LNCaP clone FGC (cell line): ENCODE measurements around the gene ZNF280A.
A peak's percentile ranks its signal among the peaks of the same experiment; 100 is the strongest.

Source experiments
- DNase-seq: peaks from one replicate; pipeline ENCODE4 v3.0.0-alpha.2; 2011; ENCODE audit warnings: low read depth
- H3K4me3 ChIP-seq: 2 replicates; pipeline ENCODE4 v1.5.1; 2011; ENCODE audit warnings: mild to moderate bottlenecking, low read depth, low read length, control low read depth
- CTCF ChIP-seq: IDR thresholded peaks from 2 replicates; pipeline ENCODE4 v1.5.1; 2012; ENCODE audit warnings: mild to moderate bottlenecking; ENCODE audit not compliant: control insufficient read depth, insufficient read depth; ENCODE audit errors: extremely low read depth

ZNF280A gene

GRCh38 chr22:22520020-22520656 is at the start of gene ZNF280A:
Gene ZNF280A (minus strand): TSS chr22:22520270. CDS start chr22:22515630, 4,640 bp downstream.
- no peak within 1 kb of the TSS for H3K4me3 ChIP-seq
- no peak for DNase-seq
- no peak for TF ChIP-seq CTCF

GRCh38 chr22:22569218-22569617 is 49.1 kb upstream of the ZNF280A start:
- no peak overlapping the region for H3K4me3 ChIP-seq
- TF ChIP-seq CTCF, result no peak

GRCh38 chr22:22565981-22566380 is 45.9 kb upstream of the ZNF280A start:
- DNase-seq, result no peak
- no peak for TF ChIP-seq CTCF
- no peak overlapping the region for H3K4me3 ChIP-seq

More at GRCh38 chr22:22569218-22569617, 49.1 kb upstream of the ZNF280A start:
- DNase-seq, result peak; percentile 7

DNA sequence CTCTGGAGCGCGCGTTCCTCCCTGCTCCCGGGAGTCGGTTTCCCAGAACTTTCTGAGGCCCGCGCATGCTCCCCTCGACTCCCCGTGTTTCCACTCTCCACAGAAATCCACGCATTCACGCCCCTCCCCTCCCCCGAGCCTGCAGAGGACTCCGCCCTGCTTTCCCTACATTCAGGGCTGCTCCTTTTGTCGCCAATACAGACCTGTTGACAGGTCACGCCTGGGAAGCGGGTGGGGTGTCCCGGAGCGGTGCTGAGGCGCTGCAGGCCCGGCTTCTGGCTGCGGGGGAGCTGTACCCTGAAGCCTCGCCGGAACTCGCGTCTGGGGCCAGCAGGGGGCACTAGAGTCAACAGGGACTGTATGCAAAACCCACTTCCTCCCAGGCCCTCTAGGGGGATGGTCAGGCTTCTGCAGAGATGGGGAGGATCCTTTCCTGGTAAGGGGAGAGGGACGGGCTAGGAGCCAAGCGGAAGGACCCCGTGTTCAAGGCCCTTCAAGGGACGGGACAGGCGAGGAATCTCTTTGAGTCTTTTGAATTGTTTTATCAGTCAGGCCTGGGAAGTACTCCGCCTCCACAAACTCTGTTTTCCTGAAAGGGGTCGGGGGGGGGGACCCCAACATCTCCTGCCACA is 39.0 kb upstream of the ZNF280A start, which contains the start of gene PRAME:
TSS of gene PRAME (minus strand) at position 294 of the 632 bp plus-strand sequence. CDS start 2,433 bp downstream, outside the sequence.
- DNase-seq, result peak; percentile 65
- H3K4me3 ChIP-seq, result peak within 1 kb of the TSS; percentile 92
- peak; percentile 90 for TF ChIP-seq CTCF

DNA sequence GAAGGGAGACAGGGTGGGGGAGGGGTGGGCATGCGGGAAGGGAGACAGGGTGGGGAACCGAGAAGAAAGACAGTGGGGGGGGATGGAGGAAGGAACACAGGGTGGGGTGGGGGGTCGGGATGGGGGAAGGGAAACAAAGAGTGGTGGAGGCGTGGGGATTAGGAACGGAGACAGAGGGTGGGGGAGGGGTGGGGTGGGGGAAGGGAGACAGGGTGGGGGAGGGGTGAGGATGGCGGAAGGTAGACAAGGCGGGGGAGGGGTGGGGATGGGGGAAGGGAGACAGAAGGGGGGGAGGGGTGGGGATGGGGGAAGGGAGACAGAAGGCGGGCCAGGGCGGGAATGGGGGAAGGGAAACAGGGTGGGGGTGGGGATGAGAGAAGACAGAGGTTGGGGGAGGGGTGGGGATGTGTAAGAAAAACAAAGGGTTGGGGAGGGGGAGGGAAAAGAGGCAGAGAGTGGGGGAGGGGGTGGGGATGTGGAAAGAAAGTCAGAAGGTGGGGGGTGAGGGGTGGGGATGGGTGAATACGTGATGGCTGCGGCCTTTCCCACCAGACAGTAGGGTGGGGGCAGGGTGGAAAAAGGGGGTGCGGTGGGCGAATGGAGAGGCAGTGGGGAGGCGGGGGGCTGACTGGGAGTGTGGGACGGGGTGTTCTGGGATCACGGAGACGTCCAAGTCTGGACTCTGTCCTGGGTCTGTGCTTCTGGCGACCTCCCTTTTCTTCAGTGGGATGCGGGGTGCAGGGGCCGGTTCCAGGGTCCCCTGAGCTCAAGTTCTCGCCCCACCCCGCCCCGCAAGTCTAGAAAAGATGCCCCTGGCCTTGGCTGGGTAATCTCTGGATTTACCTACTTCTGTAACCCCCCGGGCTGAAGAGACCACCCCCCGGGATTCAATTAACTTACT is 38.3 kb upstream of the ZNF280A start:
- DNase-seq, result no peak
- TF ChIP-seq CTCF, result no peak
- peak overlapping the region; percentile 92 for H3K4me3 ChIP-seq

GRCh38 chr22:22556995-22557925 is 37.2 kb upstream of the ZNF280A start:
- TF ChIP-seq CTCF, result no peak

More at GRCh38 chr22:22556995-22557925, 37.2 kb upstream of the ZNF280A start:
- no peak overlapping the region for H3K4me3 ChIP-seq
- no peak for DNase-seq
